Measurements from ENCODE around the gene DSC1. TPM values are rescaled to one million over a fixed set of nuclear protein-coding genes. Genes with fewer than 3 reads are reported as not detected.

The DSC1 gene
- total RNA-seq, 1 experiment from 2014 or later, result not detected

DNA sequence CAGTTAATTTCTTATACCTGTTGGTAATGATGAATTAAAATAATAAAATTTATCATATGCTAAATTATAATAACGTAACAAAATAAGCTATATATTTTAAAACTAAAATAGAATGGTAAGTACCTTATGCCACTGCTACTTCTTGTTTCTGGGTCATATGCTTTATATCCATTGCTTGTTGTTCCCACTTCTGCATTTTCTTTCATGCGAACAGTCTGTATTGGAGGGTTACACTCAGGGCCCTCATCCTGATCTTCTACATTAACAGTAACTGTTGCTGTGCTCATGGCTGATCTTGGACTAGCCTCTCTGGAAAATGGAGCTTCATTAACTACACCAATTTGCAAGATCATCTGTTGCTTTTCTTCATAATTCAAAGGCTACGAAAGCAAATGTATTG is 82.7 kb downstream of the DSC1 start (continued):
- TF ChIP-seq, protein P1, sequence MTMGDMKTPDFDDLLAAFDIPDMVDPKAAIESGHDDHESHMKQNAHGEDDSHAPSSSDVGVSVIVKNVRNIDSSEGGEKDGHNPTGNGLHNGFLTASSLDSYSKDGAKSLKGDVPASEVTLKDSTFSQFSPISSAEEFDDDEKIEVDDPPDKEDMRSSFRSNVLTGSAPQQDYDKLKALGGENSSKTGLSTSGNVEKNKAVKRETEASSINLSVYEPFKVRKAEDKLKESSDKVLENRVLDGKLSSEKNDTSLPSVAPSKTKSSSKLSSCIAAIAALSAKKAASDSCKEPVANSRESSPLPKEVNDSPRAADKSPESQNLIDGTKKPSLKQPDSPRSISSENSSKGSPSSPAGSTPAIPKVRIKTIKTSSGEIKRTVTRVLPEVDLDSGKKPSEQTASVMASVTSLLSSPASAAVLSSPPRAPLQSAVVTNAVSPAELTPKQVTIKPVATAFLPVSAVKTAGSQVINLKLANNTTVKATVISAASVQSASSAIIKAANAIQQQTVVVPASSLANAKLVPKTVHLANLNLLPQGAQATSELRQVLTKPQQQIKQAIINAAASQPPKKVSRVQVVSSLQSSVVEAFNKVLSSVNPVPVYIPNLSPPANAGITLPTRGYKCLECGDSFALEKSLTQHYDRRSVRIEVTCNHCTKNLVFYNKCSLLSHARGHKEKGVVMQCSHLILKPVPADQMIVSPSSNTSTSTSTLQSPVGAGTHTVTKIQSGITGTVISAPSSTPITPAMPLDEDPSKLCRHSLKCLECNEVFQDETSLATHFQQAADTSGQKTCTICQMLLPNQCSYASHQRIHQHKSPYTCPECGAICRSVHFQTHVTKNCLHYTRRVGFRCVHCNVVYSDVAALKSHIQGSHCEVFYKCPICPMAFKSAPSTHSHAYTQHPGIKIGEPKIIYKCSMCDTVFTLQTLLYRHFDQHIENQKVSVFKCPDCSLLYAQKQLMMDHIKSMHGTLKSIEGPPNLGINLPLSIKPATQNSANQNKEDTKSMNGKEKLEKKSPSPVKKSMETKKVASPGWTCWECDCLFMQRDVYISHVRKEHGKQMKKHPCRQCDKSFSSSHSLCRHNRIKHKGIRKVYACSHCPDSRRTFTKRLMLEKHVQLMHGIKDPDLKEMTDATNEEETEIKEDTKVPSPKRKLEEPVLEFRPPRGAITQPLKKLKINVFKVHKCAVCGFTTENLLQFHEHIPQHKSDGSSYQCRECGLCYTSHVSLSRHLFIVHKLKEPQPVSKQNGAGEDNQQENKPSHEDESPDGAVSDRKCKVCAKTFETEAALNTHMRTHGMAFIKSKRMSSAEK (CRISPR knock-in tag; IDR thresholded peaks at IDR 0.05; ENCODE audit: borderline replicate concordance), result no peak
- no peak for TF ChIP-seq NR1H2 (CRISPR knock-in tag; IDR thresholded peaks at IDR 0.05)
- TF ChIP-seq, protein P2, sequence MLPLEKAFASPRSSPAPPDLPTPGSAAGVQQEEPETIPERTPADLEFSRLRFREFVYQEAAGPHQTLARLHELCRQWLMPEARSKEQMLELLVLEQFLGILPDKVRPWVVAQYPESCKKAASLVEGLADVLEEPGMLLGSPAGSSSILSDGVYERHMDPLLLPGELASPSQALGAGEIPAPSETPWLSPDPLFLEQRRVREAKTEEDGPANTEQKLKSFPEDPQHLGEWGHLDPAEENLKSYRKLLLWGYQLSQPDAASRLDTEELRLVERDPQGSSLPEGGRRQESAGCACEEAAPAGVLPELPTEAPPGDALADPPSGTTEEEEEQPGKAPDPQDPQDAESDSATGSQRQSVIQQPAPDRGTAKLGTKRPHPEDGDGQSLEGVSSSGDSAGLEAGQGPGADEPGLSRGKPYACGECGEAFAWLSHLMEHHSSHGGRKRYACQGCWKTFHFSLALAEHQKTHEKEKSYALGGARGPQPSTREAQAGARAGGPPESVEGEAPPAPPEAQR (CRISPR knock-in tag; IDR thresholded peaks at IDR 0.05), result no peak
- TF ChIP-seq CREB1 (CRISPR knock-in tag; IDR thresholded peaks at IDR 0.05), result no peak
- no peak for TF ChIP-seq ZNF317 (CRISPR knock-in tag; IDR thresholded peaks at IDR 0.05; ENCODE audit: borderline replicate concordance, low read depth)
- TF ChIP-seq NFYB (CRISPR knock-in tag; conservative IDR thresholded peaks at IDR 0.05; ENCODE audit: low read depth), result no peak
- no peak for TF ChIP-seq IRF1 (CRISPR knock-in tag; IDR thresholded peaks at IDR 0.05)
- TF ChIP-seq, protein P3, sequence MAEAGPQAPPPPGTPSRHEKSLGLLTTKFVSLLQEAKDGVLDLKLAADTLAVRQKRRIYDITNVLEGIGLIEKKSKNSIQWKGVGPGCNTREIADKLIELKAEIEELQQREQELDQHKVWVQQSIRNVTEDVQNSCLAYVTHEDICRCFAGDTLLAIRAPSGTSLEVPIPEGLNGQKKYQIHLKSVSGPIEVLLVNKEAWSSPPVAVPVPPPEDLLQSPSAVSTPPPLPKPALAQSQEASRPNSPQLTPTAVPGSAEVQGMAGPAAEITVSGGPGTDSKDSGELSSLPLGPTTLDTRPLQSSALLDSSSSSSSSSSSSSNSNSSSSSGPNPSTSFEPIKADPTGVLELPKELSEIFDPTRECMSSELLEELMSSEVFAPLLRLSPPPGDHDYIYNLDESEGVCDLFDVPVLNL (CRISPR knock-in tag; IDR thresholded peaks at IDR 0.05; ENCODE audit: borderline replicate concordance, low read depth), result no peak
- no peak for TF ChIP-seq ZNF219 (CRISPR knock-in tag; IDR thresholded peaks at IDR 0.05; ENCODE audit: borderline replicate concordance)
- TF ChIP-seq ETV6 (CRISPR knock-in tag; IDR thresholded peaks at IDR 0.05), result no peak
- TF ChIP-seq, protein P4, sequence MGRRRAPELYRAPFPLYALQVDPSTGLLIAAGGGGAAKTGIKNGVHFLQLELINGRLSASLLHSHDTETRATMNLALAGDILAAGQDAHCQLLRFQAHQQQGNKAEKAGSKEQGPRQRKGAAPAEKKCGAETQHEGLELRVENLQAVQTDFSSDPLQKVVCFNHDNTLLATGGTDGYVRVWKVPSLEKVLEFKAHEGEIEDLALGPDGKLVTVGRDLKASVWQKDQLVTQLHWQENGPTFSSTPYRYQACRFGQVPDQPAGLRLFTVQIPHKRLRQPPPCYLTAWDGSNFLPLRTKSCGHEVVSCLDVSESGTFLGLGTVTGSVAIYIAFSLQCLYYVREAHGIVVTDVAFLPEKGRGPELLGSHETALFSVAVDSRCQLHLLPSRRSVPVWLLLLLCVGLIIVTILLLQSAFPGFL (CRISPR knock-in tag; IDR thresholded peaks at IDR 0.05; ENCODE audit: borderline replicate concordance), result no peak
- no peak for TF ChIP-seq RORB (CRISPR knock-in tag; IDR thresholded peaks at IDR 0.05)

Other genes starting within 250 kb of the DSC1 start
- gene DSC3, start 120.1 kb downstream of the DSC1 start, total RNA-seq (2021), result 2.1 to 2.8 TPM (median 2.6 TPM) in 3 replicates
- 27.0 to 29.8 TPM (median 28.3 TPM) in 3 replicates for gene DSC2, start 60.4 kb downstream of the DSC1 start, total RNA-seq (2021)
- gene DSG1, start 155.3 kb upstream of the DSC1 start, total RNA-seq (2021), result 0.07 to 0.09 TPM in 2 of 3 replicates, not detected in the other
- not detected in 3 replicates for gene DSG4, start 213.9 kb upstream of the DSC1 start, total RNA-seq (2021)